Stimulated activated CD8-positive, alpha-beta memory T cell treated with anti-CD3 and anti-CD28 coated beads, Interleukin-15, amount 100 ng/mL, for 24 hours (primary cell): ENCODE measurements around the gene HNRNPD.
A peak's percentile ranks its signal among the peaks of the same experiment; 100 is the strongest.
"Not testable (repeated sequence)": the region's sequence is repeated elsewhere in the genome, so short reads cannot be mapped to it uniquely, and the experiment has no call there.

ENCODE experiments used
- DNase-seq: peaks from one replicate; pipeline ENCODE4 v3.0.0-alpha.2; 2020; ENCODE audit warnings: low read depth

The HNRNPD gene

DNA sequence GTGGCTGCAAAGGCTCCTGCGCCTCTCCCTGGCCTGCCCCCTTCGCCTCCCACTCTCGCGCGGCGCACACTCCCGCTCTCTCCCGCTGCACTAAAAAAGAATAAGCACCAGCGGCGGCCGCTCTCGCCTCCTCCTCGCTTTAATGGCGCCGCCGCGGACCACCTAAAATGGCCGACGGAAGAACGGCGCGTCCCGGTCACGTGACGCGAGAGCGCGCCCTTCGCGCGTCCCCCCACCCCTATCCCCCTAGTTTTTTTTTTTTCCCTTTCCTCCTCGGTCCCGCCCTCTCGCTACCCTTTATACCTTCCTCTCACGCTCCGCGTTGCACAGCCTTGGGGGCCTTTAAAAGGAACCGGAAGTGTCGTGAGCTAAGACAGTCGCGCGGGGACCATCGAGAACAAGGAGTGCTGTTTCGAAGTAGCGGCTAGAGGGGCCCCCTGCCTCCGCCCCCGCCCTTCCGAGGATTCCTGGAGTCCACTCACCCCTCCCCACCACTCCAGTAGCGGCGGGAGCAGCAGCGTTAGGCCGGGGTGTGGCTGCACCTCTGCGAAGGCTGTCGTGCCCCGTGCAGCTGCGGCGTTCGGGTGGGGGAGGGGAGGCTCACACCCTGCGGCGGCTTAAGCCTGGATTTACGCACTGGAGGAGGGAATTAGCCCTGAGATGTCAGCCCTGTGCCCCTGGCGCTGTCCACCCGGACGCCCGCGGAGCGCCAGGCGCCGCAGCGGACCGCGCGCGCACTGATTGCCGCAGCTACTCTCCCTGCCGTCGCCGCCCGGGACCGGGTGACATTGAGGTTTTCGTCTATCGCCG, at the start of gene HNRNPD:
HNRNPD (minus strand) TSS at position 176 of the 810 bp plus-strand sequence. CDS start 313 bp downstream, outside the sequence.
- peak; percentile 74 for DNase-seq

- no peak for DNase-seq
These were observed 48.8 kb upstream of the HNRNPD start for GRCh38 chr4:82422616-82423015.

DNA sequence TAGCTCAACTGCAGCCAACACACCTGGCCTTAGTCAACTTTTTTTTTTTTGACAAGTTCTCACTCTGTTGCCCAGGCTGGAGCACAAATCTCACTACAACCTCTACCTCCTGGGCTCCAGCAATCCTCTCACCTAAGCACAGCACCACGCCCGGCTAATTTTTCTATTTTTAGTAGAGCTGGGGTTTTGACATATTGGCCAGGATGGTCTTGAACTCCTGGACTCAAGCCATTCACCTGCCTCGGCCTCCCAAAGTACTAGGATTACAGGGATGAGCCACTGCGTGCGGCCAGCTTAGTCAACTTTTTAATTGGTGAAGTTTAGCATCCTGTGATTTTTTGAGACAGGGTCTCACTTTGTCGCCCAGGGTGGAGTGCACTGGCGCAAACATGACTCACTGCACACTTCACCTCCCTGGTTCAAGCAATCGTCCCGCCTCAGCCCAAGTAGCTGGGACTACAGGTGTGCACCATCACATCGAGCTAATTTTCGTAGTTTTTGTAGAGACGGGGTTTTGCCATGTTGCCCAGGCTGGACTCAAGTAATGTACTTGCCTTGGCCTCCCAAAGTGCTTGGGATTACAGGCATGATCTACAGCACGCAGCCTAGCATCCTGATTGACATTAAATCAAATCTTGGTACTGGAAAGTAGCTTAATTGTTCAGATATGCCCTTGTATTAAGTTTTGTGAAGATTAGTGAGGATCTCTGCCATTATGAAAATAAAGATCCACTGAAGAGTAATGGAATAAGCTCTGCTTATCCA, 48.2 kb upstream of the HNRNPD start:
- DNase-seq: no peak

- DNase-seq: no peak
These were observed 45.7 kb upstream of the HNRNPD start for GRCh38 chr4:82419451-82419850.

GRCh38 chr4:82415922-82416365, 42.2 kb upstream of the HNRNPD start:
- no peak for DNase-seq

DNA sequence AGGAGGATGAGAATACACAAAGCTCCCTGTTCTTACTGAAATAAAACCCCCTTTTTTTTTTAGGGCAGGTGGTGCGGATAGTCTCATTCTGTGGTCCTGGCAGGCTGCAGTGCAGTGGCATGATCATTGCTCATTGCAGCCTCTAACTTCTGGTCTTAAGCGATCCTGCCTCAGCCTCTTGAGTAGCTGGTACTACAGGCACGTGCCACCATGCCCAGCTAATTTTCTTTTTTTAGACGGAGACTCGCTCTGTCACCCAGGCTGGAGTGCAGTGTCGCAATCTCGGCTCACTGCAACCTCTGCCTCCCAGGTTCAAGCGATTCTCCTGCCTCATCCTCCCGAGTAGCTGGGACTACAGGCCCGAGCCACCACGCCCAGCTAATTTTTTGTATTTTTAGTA, 41.3 kb upstream of the HNRNPD start:
- not testable (repeated sequence) for DNase-seq

DNA sequence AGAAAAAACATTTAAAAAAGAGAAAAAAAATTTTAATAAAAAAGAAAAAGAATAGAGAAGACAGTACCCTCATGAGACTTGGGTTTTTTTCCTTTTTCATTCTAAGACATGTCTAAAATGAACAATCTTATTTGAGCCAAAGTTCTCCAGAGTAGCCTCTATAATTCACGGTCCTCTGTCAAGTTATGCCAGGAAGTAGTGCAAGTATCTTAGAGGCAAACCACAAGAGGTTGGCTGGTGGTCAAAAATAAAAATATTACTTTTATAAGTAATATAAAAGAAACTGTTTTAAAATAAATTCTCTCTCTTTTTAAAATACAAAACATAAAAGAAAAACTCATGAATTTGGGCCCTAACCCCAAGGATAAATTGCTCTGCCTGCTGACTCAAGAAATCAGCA, 29.9 kb upstream of the HNRNPD start:
- DNase-seq: no peak

- DNase-seq: no peak
These were observed 28.5 kb upstream of the HNRNPD start for GRCh38 chr4:82402196-82402775.

DNA sequence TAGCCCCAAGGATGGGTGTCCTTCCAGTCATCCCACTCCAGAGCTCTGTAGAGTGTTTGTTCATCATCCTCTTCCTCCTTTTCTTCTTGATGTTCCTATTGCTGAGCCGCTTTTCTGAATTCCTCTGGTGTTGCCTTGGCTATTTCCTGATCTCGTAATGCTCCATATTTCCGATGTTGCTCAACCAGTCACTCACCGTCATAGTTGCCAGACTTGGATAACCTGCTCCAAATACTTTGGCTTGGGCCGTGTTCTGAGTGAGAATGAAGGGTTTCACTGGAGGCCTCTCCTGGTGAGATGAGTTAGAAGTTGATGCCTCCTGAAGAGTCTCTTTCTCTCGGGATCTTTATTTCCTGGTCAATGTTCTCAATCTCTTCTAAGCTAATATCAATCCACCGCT, 27.8 kb upstream of the HNRNPD start:
- DNase-seq: no peak

- DNase-seq: no peak
These were observed 24.5 kb upstream of the HNRNPD start for GRCh38 chr4:82398263-82398662.

DNA sequence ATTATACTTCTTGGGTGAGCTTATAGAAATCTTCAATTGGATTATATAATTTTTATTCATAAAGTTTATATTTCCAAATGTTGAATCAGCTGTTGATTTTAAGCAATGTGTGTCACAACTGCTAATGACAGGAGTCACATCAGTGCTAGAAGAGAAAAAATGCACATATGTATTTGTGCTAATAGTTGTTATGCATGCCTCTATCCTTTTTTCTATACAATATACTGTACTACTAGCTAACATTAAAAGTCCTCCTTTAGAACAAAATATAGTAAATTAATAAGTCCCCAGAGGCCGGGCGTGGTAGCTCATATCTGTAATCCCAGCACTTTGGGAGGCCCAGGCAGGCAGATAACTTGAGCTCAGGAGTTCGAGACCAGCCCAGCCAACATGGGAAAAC, 23.7 kb upstream of the HNRNPD start:
- DNase-seq: no peak

GRCh38 chr4:82394896-82395295, 21.1 kb upstream of the HNRNPD start:
- no peak for DNase-seq

- not testable (repeated sequence) for DNase-seq
These were observed 16.3 kb upstream of the HNRNPD start for GRCh38 chr4:82390061-82390460.

DNA sequence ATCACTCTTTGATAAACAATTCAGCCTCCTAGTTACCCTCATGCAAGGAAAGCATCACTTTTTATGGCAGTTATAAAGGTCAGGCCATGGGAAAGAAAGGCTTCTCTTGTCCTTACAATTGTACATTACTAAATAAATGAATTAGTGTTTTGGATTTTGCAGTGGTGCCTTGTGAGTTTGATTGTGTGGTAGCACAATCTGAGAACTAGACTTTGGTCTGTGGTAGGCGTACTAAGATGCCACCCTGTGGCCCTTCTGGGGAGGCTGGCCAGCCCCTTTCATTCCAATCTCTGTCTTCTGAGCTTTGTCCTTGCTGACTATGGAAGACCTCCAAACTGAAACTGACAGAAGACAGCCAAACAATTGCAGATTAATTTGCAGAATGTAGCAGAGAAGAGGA, 14.6 kb upstream of the HNRNPD start:
- no peak for DNase-seq

- not testable (repeated sequence) for DNase-seq
These were observed 12.5 kb upstream of the HNRNPD start for GRCh38 chr4:82386312-82386711.

- DNase-seq: no peak
These were observed 9.0 kb upstream of the HNRNPD start for GRCh38 chr4:82382751-82383150.

DNA sequence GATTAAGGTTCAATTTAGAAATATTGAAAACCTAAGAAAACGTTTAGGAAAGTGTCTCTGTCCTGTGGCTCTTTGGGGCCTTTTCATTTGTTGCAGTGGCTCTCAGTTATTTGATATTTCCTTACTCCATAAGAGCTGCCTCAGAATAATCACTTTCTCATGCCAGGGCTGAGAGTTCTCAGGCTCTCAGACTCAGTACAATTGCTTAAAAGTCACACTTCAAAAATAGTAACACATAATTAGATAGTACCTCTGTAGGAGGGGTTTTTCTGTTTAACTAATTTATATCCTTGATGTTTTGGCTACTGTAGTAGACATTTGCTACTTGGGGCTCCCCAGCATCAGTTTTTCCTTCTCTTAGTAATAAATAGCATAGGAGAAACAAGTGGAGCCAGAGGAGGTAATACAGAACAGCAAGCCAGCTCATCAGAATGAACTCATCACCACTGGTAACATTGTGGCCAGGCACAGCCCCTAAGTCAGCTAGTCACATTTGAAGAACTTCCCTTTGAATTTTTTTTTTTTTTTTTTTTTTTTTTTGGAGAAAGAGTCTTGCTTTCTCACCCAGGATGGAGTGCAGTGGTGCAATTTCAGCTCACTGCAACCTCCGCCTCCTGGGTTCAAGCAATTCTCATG, 8.0 kb upstream of the HNRNPD start:
- no peak for DNase-seq

- no peak for DNase-seq
These were observed 7.4 kb upstream of the HNRNPD start for GRCh38 chr4:82381235-82381634.

- DNase-seq: no peak
These were observed 7.0 kb upstream of the HNRNPD start for GRCh38 chr4:82380831-82381230.

- DNase-seq: no peak
These were observed 6.6 kb upstream of the HNRNPD start for GRCh38 chr4:82380344-82380743.

- no peak for DNase-seq
These were observed 2.3 kb upstream of the HNRNPD start for GRCh38 chr4:82376109-82376508.

DNA sequence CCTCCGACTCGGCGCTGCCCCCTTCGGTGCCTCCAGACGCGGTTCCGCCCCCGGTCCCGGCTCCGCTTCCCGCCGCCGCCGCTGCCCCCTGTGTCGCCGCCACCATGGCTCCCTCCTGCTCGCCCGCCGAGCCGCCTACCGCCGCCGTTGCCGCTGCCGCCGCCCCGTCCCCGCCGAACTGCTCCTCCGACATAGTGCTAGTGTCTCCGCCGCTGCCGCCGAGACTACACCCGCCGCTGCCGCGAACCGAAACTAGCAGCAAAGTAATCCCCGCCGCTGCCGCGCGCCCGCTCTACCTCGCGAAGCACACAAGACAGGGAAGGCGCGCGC, 340 bp downstream of the HNRNPD start:
- no peak for DNase-seq
